H1 (cell line): Measurements from ENCODE around the gene VPS41. TPM values are rescaled to one million over a fixed set of nuclear protein-coding genes. Genes with fewer than 3 reads are reported as not detected.

Experiments used
- CTCF ChIA-PET: fragments of 300-600 bp; sonication (Branson Sonifier 250); formaldehyde crosslinking; loops from one replicate; lab custom pipeline; 2021; ENCODE audit not compliant: partially characterized antibody; lab: Charles Lee
- POLR2A ChIA-PET: fragments of 300-600 bp; sonication (Branson Sonifier 250); formaldehyde crosslinking; loops from one replicate; lab custom pipeline; 2021; ENCODE audit warnings: inconsistent platforms; ENCODE audit not compliant: partially characterized antibody; lab: Charles Lee
- DNase-seq, 2 experiments: peaks; one replicate each; pipeline versions ENCODE4 v3.0.0 to v3.0.0-alpha.2; 2010 to 2022; ENCODE audit warnings: low spot score in 2 of 2, low read depth in 1 of 2, mixed read lengths in 1 of 2
- FAIRE-seq: peaks from 2 replicates; lab custom pipeline; 2011; peaks lifted over from hg19 to GRCh38; lab: Jason Lieb, UNC
- H2AFZ ChIP-seq: 2 replicates; pipeline ENCODE4 v1.8.1; 2012; ENCODE audit warnings: low read length, inconsistent platforms
- H2AK5ac ChIP-seq: 2 replicates; pipeline ENCODE4 v1.6.1; 2013; ENCODE audit warnings: low read depth, low read length
- H2BK120ac ChIP-seq: replicated peaks from 2 replicates; pipeline ENCODE3; 2013; ENCODE audit warnings: low read depth, low read length, inconsistent platforms
- H2BK12ac ChIP-seq: 2 replicates; pipeline ENCODE4 v1.6.1; 2013; ENCODE audit warnings: low read depth, low read length
- H2BK15ac ChIP-seq: 2 replicates; pipeline ENCODE4 v1.6.1; 2013; ENCODE audit warnings: low read length
- H2BK20ac ChIP-seq: 2 replicates; pipeline ENCODE4 v1.6.1; 2013; ENCODE audit warnings: low read length
- H2BK5ac ChIP-seq: 2 replicates; pipeline ENCODE4 v1.6.1; 2013; ENCODE audit warnings: low read depth, low read length
- H3K14ac ChIP-seq: 2 replicates; pipeline ENCODE4 v1.6.1; 2013; ENCODE audit warnings: inconsistent platforms; ENCODE audit not compliant: insufficient read length
- H3K18ac ChIP-seq: 2 replicates; pipeline ENCODE4 v1.6.1; 2013; ENCODE audit warnings: low read length; ENCODE audit errors: extremely low read depth
- H3K23ac ChIP-seq: 2 replicates; pipeline ENCODE4 v1.6.1; 2013; ENCODE audit warnings: inconsistent platforms; ENCODE audit not compliant: insufficient read length
- H3K23me2 ChIP-seq: 2 replicates; pipeline ENCODE4 v1.6.1; 2013; ENCODE audit warnings: low read depth, low read length
- H3K27ac ChIP-seq: 2 replicates; pipeline ENCODE4 v1.6.1; 2011; ENCODE audit warnings: low read depth, low read length, inconsistent platforms
- H3K27me3 ChIP-seq, 4 experiments: replicated peaks in 1 of 4; 1 replicate in 1 of 4; 2 replicates in 3 of 4; pipeline versions ENCODE4 v1.6.1 to v1.8.1; 2011 to 2013; ENCODE audit warnings: low read length in 3 of 4, mild to moderate bottlenecking in 3 of 4, inconsistent platforms in 2 of 4, mixed read lengths in 2 of 4, moderate library complexity in 1 of 4; ENCODE audit not compliant: control insufficient read depth in 3 of 4, insufficient read depth in 3 of 4; ENCODE audit errors: extremely low read depth in 1 of 4
- H3K36me3 ChIP-seq, 4 experiments: 2 replicates each; pipeline versions ENCODE4 v1.6.1 to v1.8.1; 2011 to 2013; ENCODE audit warnings: mild to moderate bottlenecking in 4 of 4, low read length in 3 of 4, moderate library complexity in 2 of 4, control low read depth in 1 of 4, inconsistent platforms in 1 of 4; ENCODE audit not compliant: insufficient read depth in 4 of 4, control insufficient read depth in 2 of 4
- H3K4ac ChIP-seq: replicated peaks from 2 replicates; pipeline ENCODE3; 2013; ENCODE audit warnings: low read length, low read depth, mixed read lengths, inconsistent platforms; ENCODE audit not compliant: insufficient read length
- H3K4me1 ChIP-seq, 4 experiments: replicated peaks in 1 of 4; 1 replicate in 1 of 4; 2 replicates in 3 of 4; pipeline versions ENCODE4 v1.6.1 to v1.8.1; 2011 to 2013; ENCODE audit warnings: low read length in 3 of 4, inconsistent platforms in 2 of 4, mixed read lengths in 1 of 4; ENCODE audit not compliant: insufficient read depth in 4 of 4, control insufficient read depth in 3 of 4
- H3K4me2 ChIP-seq, 2 experiments: 2 replicates each; pipeline versions ENCODE4 v1.6.1 to v1.8.1; 2011 to 2013; ENCODE audit warnings: low read depth in 2 of 2, low read length in 2 of 2, control low read depth in 1 of 2, inconsistent platforms in 1 of 2, mild to moderate bottlenecking in 1 of 2; ENCODE audit not compliant: insufficient read depth in 1 of 2
- H3K4me3 ChIP-seq, 4 experiments: fragments of 200-600, 300-600 bp in 1 of 4; sonication (generic), shearing (Covaris generic), sonication (Bioruptor Twin) in 1 of 4; 2 replicates each; pipeline versions ENCODE4 v1.5.1 to v1.8.1; 2011 to 2016; ENCODE audit warnings: low read length in 4 of 4, low read depth in 3 of 4, control low read depth in 2 of 4, inconsistent platforms in 2 of 4, mild to moderate bottlenecking in 2 of 4, mixed read lengths in 1 of 4, moderate library complexity in 1 of 4; ENCODE audit not compliant: insufficient read depth in 2 of 4; ENCODE audit errors: extremely low read depth in 1 of 4
- H3K56ac ChIP-seq: replicated peaks from 2 replicates; pipeline ENCODE3; 2013; ENCODE audit warnings: low read depth, mild to moderate bottlenecking, mixed read lengths, low read length, inconsistent platforms; ENCODE audit not compliant: insufficient read length
- H3K79me1 ChIP-seq: 2 replicates; pipeline ENCODE4 v1.6.1; 2013; ENCODE audit warnings: low read depth, low read length, control low read depth
- H3K79me2 ChIP-seq, 2 experiments: 2 replicates each; pipeline versions ENCODE4 v1.6.1 to v1.8.1; 2012 to 2013; ENCODE audit warnings: low read length in 2 of 2, mild to moderate bottlenecking in 2 of 2, inconsistent platforms in 1 of 2; ENCODE audit not compliant: insufficient read depth in 2 of 2, control insufficient read depth in 1 of 2
- H3K9ac ChIP-seq, 4 experiments: replicated peaks in 1 of 4; 1 replicate in 1 of 4; 2 replicates in 3 of 4; pipeline versions ENCODE4 v1.6.1 to v1.8.1; 2011 to 2013; ENCODE audit warnings: low read depth in 3 of 4, low read length in 3 of 4, control low read depth in 2 of 4, mild to moderate bottlenecking in 2 of 4, moderate library complexity in 2 of 4, inconsistent platforms in 1 of 4; ENCODE audit errors: extremely low read depth in 1 of 4
- H3K9me3 ChIP-seq, 2 experiments: 2 replicates each; pipeline versions ENCODE4 v1.6.1 to v1.8.1; 2012 to 2013; ENCODE audit warnings: mild to moderate bottlenecking in 2 of 2, moderate library complexity in 2 of 2, control low read depth in 1 of 2, inconsistent platforms in 1 of 2, low read depth in 1 of 2, low read length in 1 of 2, mixed read lengths in 1 of 2; ENCODE audit not compliant: insufficient read depth in 2 of 2
- H4K20me1 ChIP-seq, 2 experiments: replicated peaks in 1 of 2; 2 replicates each; pipeline versions ENCODE3 to v1.8.1; 2011 to 2013; ENCODE audit warnings: inconsistent platforms in 2 of 2, low read length in 2 of 2, mild to moderate bottlenecking in 1 of 2; ENCODE audit not compliant: insufficient read depth in 2 of 2, control insufficient read depth in 1 of 2
- H4K5ac ChIP-seq: 2 replicates; pipeline ENCODE4 v1.6.1; 2013; ENCODE audit warnings: low read length, low read depth, mixed read lengths, inconsistent platforms; ENCODE audit not compliant: insufficient read length
- H4K8ac ChIP-seq: 2 replicates; pipeline ENCODE4 v1.8.0; 2013; ENCODE audit warnings: mild to moderate bottlenecking, moderate library complexity, low read length, inconsistent platforms; ENCODE audit not compliant: insufficient read depth; ENCODE audit errors: extremely low read depth
- H4K91ac ChIP-seq: replicated peaks from 2 replicates; pipeline ENCODE3; 2013; ENCODE audit warnings: low read length, mixed read lengths, inconsistent platforms; ENCODE audit not compliant: insufficient read length
- BCL11A ChIP-seq, 2 experiments: IDR thresholded peaks; one replicate each; pipeline ENCODE4 v1.6.1; 2011; ENCODE audit warnings: low read depth in 2 of 2, low read length in 2 of 2, mild to moderate bottlenecking in 2 of 2
- CEBPB ChIP-seq: IDR thresholded peaks from 2 replicates; pipeline ENCODE4 v1.6.1; 2012; ENCODE audit warnings: low read depth, low read length
- CHD2 ChIP-seq: IDR thresholded peaks from 2 replicates; pipeline ENCODE4 v1.6.1; 2012; ENCODE audit warnings: low read length, improper control_type of control experiment
- EP300 ChIP-seq, 2 experiments: IDR thresholded peaks; 1 replicate in 1 of 2; 2 replicates in 1 of 2; pipeline ENCODE4 v1.6.1; 2011 to 2012; ENCODE audit warnings: low read depth in 2 of 2, low read length in 2 of 2, mild to moderate bottlenecking in 2 of 2, borderline replicate concordance in 1 of 2, inconsistent platforms in 1 of 2, moderate library complexity in 1 of 2
- FOSL1 ChIP-seq: IDR thresholded peaks from 2 replicates; pipeline ENCODE4 v1.6.1; 2011; ENCODE audit warnings: mild to moderate bottlenecking, low read depth, low read length, moderate library complexity; ENCODE audit not compliant: insufficient read depth
- GTF2F1 ChIP-seq: IDR thresholded peaks from 2 replicates; pipeline ENCODE4 v1.6.1; 2012; ENCODE audit warnings: low read depth, low read length, improper control_type of control experiment, borderline replicate concordance
- MAX ChIP-seq: IDR thresholded peaks from 2 replicates; pipeline ENCODE4 v1.6.1; 2012; ENCODE audit warnings: inconsistent platforms
- POLR2A ChIP-seq, 2 experiments: IDR thresholded peaks; 1 replicate in 1 of 2; 2 replicates in 1 of 2; pipeline ENCODE4 v1.6.1; 2011; ENCODE audit warnings: low read depth in 2 of 2, low read length in 2 of 2, mild to moderate bottlenecking in 2 of 2; ENCODE audit errors: control extremely low read depth in 1 of 2
- RBBP5 ChIP-seq: IDR thresholded peaks from 2 replicates; pipeline ENCODE4 v1.7.1; 2012; ENCODE audit warnings: low read depth, mild to moderate bottlenecking, inconsistent platforms, low read length, moderate library complexity, borderline replicate concordance
- RNF2 ChIP-seq: fragments of 200-900, 300-1000 bp; sonication (generic); IDR thresholded peaks from 2 replicates; pipeline ENCODE4 v1.7.1; 2016; ENCODE audit warnings: borderline replicate concordance, low read depth, mild to moderate bottlenecking, antibody characterized with exemption, low read length; ENCODE audit not compliant: poor library complexity, severe bottlenecking; ENCODE audit errors: missing control alignments
- SIRT6 ChIP-seq: IDR thresholded peaks from one replicate; pipeline ENCODE4 v1.7.1; 2012; ENCODE audit warnings: low read length, inconsistent platforms
- TCF12 ChIP-seq: IDR thresholded peaks from 2 replicates; pipeline ENCODE4 v1.6.1; 2011; ENCODE audit warnings: low read depth, mild to moderate bottlenecking, low read length
- WGBS, 2 experiments: shearing (Covaris generic) in 1 of 2; methylation state at CpG; one replicate each; pipeline versions ENCODE4 v1.1.6 to v1.1.7; 2013 to 2015; ENCODE audit warnings: low lambda C conversion rate in 2 of 2, mixed read lengths in 2 of 2, inconsistent platforms in 1 of 2, low coverage in 1 of 2, missing lambda C conversion rate in 1 of 2; ENCODE audit not compliant: insufficient replicate concordance in 2 of 2, insufficient coverage in 1 of 2, insufficient read length in 1 of 2; ENCODE audit errors: extremely low coverage in 1 of 2, missing lambda C conversion rate in 1 of 2; 5-methylcytosine and 5-hydroxymethylcytosine counted together
- polyA plus RNA-seq, 7 experiments: library from polyadenylated mRNA; depleted of rRNA in 3 of 7; stranded (reverse) in 5 of 7; unstranded in 2 of 7; fragments of >200 nt in 5 of 7; fragments of 200-250 nt in 2 of 7; gene quantifications; 1 replicate in 5 of 7; 2 replicates in 1 of 7; 4 replicates in 1 of 7; pipeline versions ENCODE4 v1.2.1 to v1.2.3, GENCODE V29; 2011 to 2013; ENCODE audit warnings: missing spikeins in 2 of 7, mixed read lengths in 2 of 7
- total RNA-seq: library from RNA; stranded (reverse); fragmentation: NEBNext Ultra II Directional; extraction: Animal tissue kit (Norgen Biotek cat#: 25700); gene quantifications from 2 replicates; pipeline ENCODE4 v1.2.1, GENCODE V29; 2021

Gene VPS41
- total and polyA plus RNA-seq, 2 of the 8 experiments (the other 6 are each of a cell fraction or from before 2014, with no cell fraction given): 10.7 to 63.3 TPM

DNA sequence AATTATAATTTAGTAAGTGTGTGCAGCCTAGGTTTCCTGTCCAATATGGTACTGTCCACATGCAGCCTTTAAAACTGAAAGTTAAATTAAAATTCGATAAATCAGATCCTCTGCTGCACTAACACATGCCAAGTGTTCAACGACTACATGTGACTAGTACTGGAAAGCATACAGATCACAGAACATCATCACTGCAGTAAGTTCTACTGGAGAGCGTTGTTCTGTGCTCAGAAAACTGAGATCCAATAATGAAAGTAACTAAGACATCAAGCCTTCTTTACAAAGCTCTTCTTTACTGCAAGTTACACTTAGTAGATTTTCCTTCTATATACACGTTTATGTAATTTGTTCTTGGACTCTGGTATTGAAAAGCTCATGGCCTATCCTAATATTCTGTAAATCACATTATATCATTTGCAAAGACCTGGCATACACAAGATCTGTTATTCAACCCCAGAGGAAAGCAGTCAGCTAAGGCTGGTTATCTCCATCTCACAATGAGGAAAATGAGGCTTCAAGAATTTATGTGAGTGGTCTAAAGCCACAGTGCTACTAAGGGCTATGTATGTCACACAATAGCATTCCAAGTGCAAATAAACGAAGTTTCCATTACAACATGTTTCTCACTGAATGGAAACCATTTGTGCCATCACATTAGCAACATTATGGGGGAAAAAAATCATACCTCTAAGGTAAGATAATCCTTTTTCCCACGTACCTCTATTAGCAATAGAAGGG is 77.6 kb downstream of the VPS41 start:
- FAIRE-seq (no peak), DNase-seq (no peak)
- Histone ChIP-seq H3K4me3 (no peak overlapping the region), H3K79me1 (no peaks in the 10 kb centered on the region), H3K9me3 (no peaks in the 10 kb centered on the region), H3K23me2 (no peaks in the 10 kb centered on the region), H3K18ac (no peak overlapping the region), H3K56ac (no peak overlapping the region), H2BK12ac (0 out of 2 replicates have a peak overlapping the region, but pooled peaks have one; percentile 35), H2AFZ (no peak overlapping the region), H4K20me1 (no peaks in the 10 kb centered on the region), H3K27ac (no peak overlapping the region), H4K91ac (no peak overlapping the region), H3K4me2 (no peak overlapping the region), H3K14ac (no peak overlapping the region), H4K8ac (no peak overlapping the region), H3K79me2 (no peaks in the 10 kb centered on the region; a peak in 1 of 4 replicates), H3K4me1 (peaks cover 0 to 2% (median under 1%) of the 10 kb centered on the region in 4 experiments; a peak in 2 of 7 replicates), H3K4ac (no peak overlapping the region), H3K9ac (no peak overlapping the region), H2BK20ac (no peak overlapping the region), H2AK5ac (peak overlapping the region; percentile 85; the same call in 1 of the 2 replicates), H2BK5ac (no peak overlapping the region), H3K27me3 (no peaks in the 10 kb centered on the region), H2BK15ac (no peak overlapping the region), H2BK120ac (no peak overlapping the region), H3K23ac (no peak overlapping the region), H3K36me3 (no peaks in the 10 kb centered on the region; a peak in 1 of 8 replicates), H4K5ac (no peak overlapping the region)
- ChIA-PET CTCF (interaction anchor here (1.2 to 2.0 kb wide), 3 partner anchors 35 to 102 kb away, joined by 3 to 6 read pairs (median 4); no protein-coding TSS in a partner anchor), POLR2A (no interaction called here)
- 74% methylated on average over 6 of the region's 6 CpGs; no CpG with 5 or more reads in 1 of the 2 experiments for WGBS, 2 experiments
- TF ChIP-seq CEBPB (no peak), TCF12 (no peak), GTF2F1 (no peak), RNF2 (no peak), FOSL1 (no peak), SIRT6 (no peak), MAX (no peak), BCL11A (IDR thresholded peaks at IDR 0.05; ENCODE audit: low read depth in 2 of 2, low read length in 2 of 2) (no peak), EP300 (IDR thresholded peaks at IDR 0.05; ENCODE audit: borderline replicate concordance in 1 of 2, low read depth in 2 of 2, low read length in 2 of 2) (no peak), RBBP5 (no peak), CHD2 (no peak), POLR2A (IDR thresholded peaks at IDR 0.05; ENCODE audit: control extremely low read depth in 1 of 2, low read depth in 2 of 2, low read length in 2 of 2) (no peak)
